ENCODE measurements around the gene TP53BP2.
A peak's percentile ranks its signal among the peaks of the same experiment; 100 is the strongest.

- TF ChIP-seq SP1 (IDR thresholded peaks at IDR 0.05; ENCODE audit: low read depth) (peak; percentile 26; the same call in 1 of the 2 replicates), POLR2A (IDR thresholded peaks at IDR 0.05; ENCODE audit: borderline replicate concordance, extremely low read depth, insufficient read depth, insufficient read length) (no peak), CTCF (IDR thresholded peaks at IDR 0.05 in 2 of 3, conservative IDR thresholded peaks at IDR 0.05 in 1 of 3; ENCODE audit: borderline replicate concordance in 1 of 3, insufficient read depth in 1 of 3, low read depth in 2 of 3, low read length in 2 of 3) (no peak), EZH2phosphoT487 (IDR thresholded peaks at IDR 0.05; ENCODE audit: borderline replicate concordance) (no peak), REST (IDR thresholded peaks at IDR 0.05; ENCODE audit: low read depth) (no peak), ELF1 (IDR thresholded peaks at IDR 0.05; ENCODE audit: borderline replicate concordance, low read depth) (no peak), ZNF274 (IDR thresholded peaks at IDR 0.05; ENCODE audit: low read depth, low read length) (no peak), MAX (IDR thresholded peaks at IDR 0.05) (no peak), ZBTB33 (IDR thresholded peaks at IDR 0.05; ENCODE audit: extremely low read depth, insufficient replicate concordance, low read length) (no peak), EZH2 (IDR thresholded peaks at IDR 0.05) (no peak), EGR1 (IDR thresholded peaks at IDR 0.05; ENCODE audit: low read depth) (no peak), SRF (IDR thresholded peaks at IDR 0.05; ENCODE audit: low read depth) (no peak)
Measured at GRCh38 chr1:223887747-223888418, 42.1 kb upstream of the TP53BP2 start.

Measured in HCT116 (cell line).